Keratinocyte (primary cell): ENCODE data around the gene KIF16B. TPM values are rescaled to one million over a fixed set of nuclear protein-coding genes. Genes with fewer than 3 reads are reported as not detected.

ENCODE experiments used
- DNase-seq: peaks from one replicate; pipeline ENCODE4 v3.0.0-alpha.2; 2011; ENCODE audit warnings: low read depth, missing footprints, low spot score
- FAIRE-seq: peaks from 2 replicates; lab custom pipeline; 2011; peaks lifted over from hg19 to GRCh38; lab: Jason Lieb, UNC
- H2AFZ ChIP-seq: 2 replicates; pipeline ENCODE4 v1.6.0; 2012; ENCODE audit warnings: low read length, control low read depth, inconsistent platforms; ENCODE audit not compliant: control insufficient read depth
- H3K27ac ChIP-seq: 2 replicates; pipeline ENCODE4 v1.5.1; 2011; ENCODE audit warnings: low read length; ENCODE audit not compliant: control insufficient read depth, insufficient read depth
- H3K27me3 ChIP-seq: 3 replicates; pipeline ENCODE4 v1.6.0; 2011; ENCODE audit warnings: low read length; ENCODE audit not compliant: control insufficient read depth, insufficient read depth; ENCODE audit errors: extremely low read depth
- H3K36me3 ChIP-seq, 2 experiments: 2 replicates in 1 of 2; 3 replicates in 1 of 2; pipeline ENCODE4 v1.5.1; 2011; ENCODE audit warnings: low read length in 2 of 2, mild to moderate bottlenecking in 1 of 2; ENCODE audit not compliant: control insufficient read depth in 2 of 2, insufficient read depth in 2 of 2; ENCODE audit errors: extremely low read depth in 1 of 2
- H3K4me1 ChIP-seq: 3 replicates; pipeline ENCODE4 v1.5.1; 2011; ENCODE audit warnings: low read length; ENCODE audit not compliant: control insufficient read depth, insufficient read depth; ENCODE audit errors: extremely low read depth
- H3K4me2 ChIP-seq: 3 replicates; pipeline ENCODE4 v1.6.0; 2011; ENCODE audit warnings: low read depth, low read length; ENCODE audit not compliant: control insufficient read depth, insufficient read depth; ENCODE audit errors: extremely low read depth
- H3K4me3 ChIP-seq, 3 experiments: fragments of 200-600 bp in 1 of 3; sonication (generic) in 1 of 3; 2 replicates in 2 of 3; 3 replicates in 1 of 3; pipeline ENCODE4 v1.5.1; 2011 to 2016; ENCODE audit warnings: low read length in 3 of 3, mild to moderate bottlenecking in 3 of 3, control low read depth in 2 of 3, inconsistent platforms in 1 of 3, low read depth in 1 of 3, mixed read lengths in 1 of 3, mixed run types in 1 of 3, moderate library complexity in 1 of 3; ENCODE audit not compliant: control insufficient read depth in 2 of 3, insufficient read depth in 2 of 3; ENCODE audit errors: extremely low read depth in 1 of 3
- H3K79me2 ChIP-seq: 2 replicates; pipeline ENCODE4 v1.6.0; 2012; ENCODE audit warnings: low read length; ENCODE audit not compliant: control insufficient read depth, insufficient read depth
- H3K9ac ChIP-seq: 3 replicates; pipeline ENCODE4 v1.6.0; 2011; ENCODE audit warnings: low read length; ENCODE audit not compliant: control insufficient read depth, insufficient read depth; ENCODE audit errors: extremely low read depth
- H3K9me1 ChIP-seq: 3 replicates; pipeline ENCODE4 v1.6.0; 2011; ENCODE audit warnings: low read length; ENCODE audit not compliant: control insufficient read depth, insufficient read depth; ENCODE audit errors: extremely low read depth
- H3K9me3 ChIP-seq: 2 replicates; pipeline ENCODE4 v1.5.1; 2012; ENCODE audit warnings: low read depth, low read length; ENCODE audit not compliant: control insufficient read depth
- H4K20me1 ChIP-seq: 3 replicates; pipeline ENCODE4 v1.6.0; 2011; ENCODE audit warnings: low read length; ENCODE audit not compliant: control insufficient read depth, insufficient read depth; ENCODE audit errors: extremely low read depth
- CTCF ChIP-seq, 3 experiments: IDR thresholded peaks in 1 of 3; conservative IDR thresholded peaks in 1 of 3; optimal IDR thresholded peaks in 1 of 3; 2 replicates in 2 of 3; 3 replicates in 1 of 3; pipeline versions ENCODE3 to v1.5.1; 2011; ENCODE audit warnings: low read length in 3 of 3, mild to moderate bottlenecking in 3 of 3, moderate library complexity in 2 of 3, control low read depth in 1 of 3, inconsistent platforms in 1 of 3; ENCODE audit not compliant: insufficient read depth in 2 of 3; ENCODE audit errors: extremely low read depth in 1 of 3
- EZH2 ChIP-seq: IDR thresholded peaks from one replicate; pipeline ENCODE4 v1.6.1; 2012; ENCODE audit warnings: inconsistent platforms, mild to moderate bottlenecking, low read length, moderate library complexity
- dilution Hi-C: fragments of 300-500 bp; cut with MboI; formaldehyde crosslinking; loops from one replicate; pipeline ENCODE4 v1.7.0; 2020; ENCODE audit warnings: low sequenced_read_pairs; ENCODE audit not compliant: extremely low pct_ligation_motif_present
- polyA plus RNA-seq, 5 experiments: library from polyadenylated mRNA; depleted of rRNA in 3 of 5; stranded (reverse) in 3 of 5; stranded (forward) in 1 of 5; unstranded in 1 of 5; fragments of >200 nt; gene quantifications; 1 replicate in 1 of 5; 2 replicates in 3 of 5; 3 replicates in 1 of 5; pipeline versions ENCODE4 v1.2.1 to v1.2.3, GENCODE V29; 2011 to 2012; ENCODE audit warnings: missing spikeins in 2 of 5, low read depth in 1 of 5, low replicate concordance in 1 of 5

Gene KIF16B
- polyA plus RNA-seq, 1 donor (not counting 4 experiments of a cell fraction or from before 2014, with no cell fraction given), result 16.1 TPM

GRCh38 chr20:16488616-16489015 lies 84.6 kb downstream of the KIF16B start:
- Histone ChIP-seq H3K27ac (no peak overlapping the region), H3K79me2 (no peaks in the 10 kb centered on the region), H2AFZ (no peak overlapping the region), H4K20me1 (no peaks in the 10 kb centered on the region), H3K9me1 (no peaks in the 10 kb centered on the region), H3K27me3 (no peaks in the 10 kb centered on the region), H3K4me2 (no peak overlapping the region), H3K4me1 (no peaks in the 10 kb centered on the region), H3K36me3 (peaks cover 2 to 10% of the 10 kb centered on the region in 2 experiments), H3K4me3 (no peak overlapping the region), H3K9ac (no peak overlapping the region), H3K9me3 (no peaks in the 10 kb centered on the region)
- FAIRE-seq (no peak), DNase-seq (no peak)
- dilution Hi-C loops, result no loop called here
- TF ChIP-seq CTCF (optimal IDR thresholded peaks at IDR 0.05 in 1 of 3, IDR thresholded peaks at IDR 0.05 in 1 of 3, conservative IDR thresholded peaks at IDR 0.05 in 1 of 3; ENCODE audit: extremely low read depth in 1 of 3, insufficient read depth in 2 of 3, low read length in 3 of 3) (no peak), EZH2 (no peak)

DNA sequence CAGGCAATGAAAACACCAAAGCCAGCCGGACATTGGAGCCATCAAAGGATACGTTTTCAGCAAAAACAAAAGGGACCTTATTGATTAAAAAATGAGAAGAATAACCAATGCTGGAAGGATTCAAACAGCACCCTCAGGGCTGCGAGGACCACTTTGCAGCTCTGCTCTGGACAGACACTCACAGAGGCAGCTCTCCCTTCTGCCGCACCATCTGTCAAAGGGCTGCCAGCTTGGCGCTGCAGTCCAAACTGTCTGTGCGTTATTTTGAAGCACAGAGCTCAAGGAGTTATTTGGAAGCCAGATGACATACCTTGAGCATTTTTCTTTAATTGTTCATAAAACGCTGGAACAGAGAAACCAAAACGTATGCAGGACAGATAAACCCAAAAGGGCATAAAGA lies 85.2 kb downstream of the KIF16B start:
- Histone ChIP-seq H4K20me1 (no peaks in the 10 kb centered on the region), H3K9me1 (no peaks in the 10 kb centered on the region), H3K27me3 (no peaks in the 10 kb centered on the region), H3K79me2 (no peaks in the 10 kb centered on the region), H3K27ac (no peak overlapping the region), H2AFZ (no peak overlapping the region), H3K9ac (no peak overlapping the region), H3K4me3 (no peak overlapping the region), H3K4me1 (no peaks in the 10 kb centered on the region), H3K36me3 (peaks cover 0 to 11% of the 10 kb centered on the region in 2 experiments), H3K9me3 (no peaks in the 10 kb centered on the region), H3K4me2 (no peak overlapping the region)
- FAIRE-seq (no peak), DNase-seq (no peak)
- dilution Hi-C loops, result no loop called here
- TF ChIP-seq EZH2 (no peak), CTCF (optimal IDR thresholded peaks at IDR 0.05 in 1 of 3, IDR thresholded peaks at IDR 0.05 in 1 of 3, conservative IDR thresholded peaks at IDR 0.05 in 1 of 3; ENCODE audit: extremely low read depth in 1 of 3, insufficient read depth in 2 of 3, low read length in 3 of 3) (no peak)
